WTC11 (cell line): Measurements from ENCODE around the gene TTLL11.

Source experiments
- CREM ChIP-seq: sonication (generic); formaldehyde crosslinking; IDR thresholded peaks from 2 replicates; pipeline ENCODE4 v1.8.1; 2022; ENCODE audit warnings: mild to moderate bottlenecking, missing genetic modification reagents, moderate library complexity
- NR3C1 ChIP-seq: sonication (generic); formaldehyde crosslinking; conservative IDR thresholded peaks from 2 replicates; pipeline ENCODE4 v1.8.1; 2023; ENCODE audit warnings: low read depth, mild to moderate bottlenecking, missing genetic modification reagents
- SMAD3 ChIP-seq: sonication (generic); formaldehyde crosslinking; IDR thresholded peaks from 2 replicates; pipeline ENCODE4 v1.8.0; 2022; ENCODE audit warnings: missing genetic modification reagents, mild to moderate bottlenecking, borderline replicate concordance
- ZNF121 ChIP-seq: sonication (generic); formaldehyde crosslinking; IDR thresholded peaks from 2 replicates; pipeline ENCODE4 v1.8.0; 2023; ENCODE audit warnings: missing genetic modification reagents
- TF ChIP-seq, protein P1 (sequence below): sonication (generic); formaldehyde crosslinking; IDR thresholded peaks from 2 replicates; pipeline ENCODE4 v1.8.0; 2022; ENCODE audit warnings: mild to moderate bottlenecking, missing genetic modification reagents
- TF ChIP-seq, protein P2 (sequence below): fragments of 200-600 bp; IDR thresholded peaks from 2 replicates; pipeline ENCODE4 v1.8.0; 2022; ENCODE audit warnings: antibody characterized with exemption
- TF ChIP-seq, protein P3 (sequence below): sonication (generic); formaldehyde crosslinking; IDR thresholded peaks from 2 replicates; pipeline ENCODE4 v1.8.1; 2022; ENCODE audit warnings: low read depth, missing genetic modification reagents, borderline replicate concordance
- TF ChIP-seq, protein P4 (sequence below): sonication (generic); formaldehyde crosslinking; IDR thresholded peaks from 2 replicates; pipeline ENCODE4 v1.8.0; 2022; ENCODE audit warnings: mild to moderate bottlenecking, missing genetic modification reagents
- TF ChIP-seq, protein P5 (sequence below): sonication (generic); formaldehyde crosslinking; IDR thresholded peaks from 2 replicates; pipeline ENCODE4 v1.8.1; 2023; ENCODE audit warnings: mild to moderate bottlenecking, missing genetic modification reagents, moderate library complexity

DNA sequence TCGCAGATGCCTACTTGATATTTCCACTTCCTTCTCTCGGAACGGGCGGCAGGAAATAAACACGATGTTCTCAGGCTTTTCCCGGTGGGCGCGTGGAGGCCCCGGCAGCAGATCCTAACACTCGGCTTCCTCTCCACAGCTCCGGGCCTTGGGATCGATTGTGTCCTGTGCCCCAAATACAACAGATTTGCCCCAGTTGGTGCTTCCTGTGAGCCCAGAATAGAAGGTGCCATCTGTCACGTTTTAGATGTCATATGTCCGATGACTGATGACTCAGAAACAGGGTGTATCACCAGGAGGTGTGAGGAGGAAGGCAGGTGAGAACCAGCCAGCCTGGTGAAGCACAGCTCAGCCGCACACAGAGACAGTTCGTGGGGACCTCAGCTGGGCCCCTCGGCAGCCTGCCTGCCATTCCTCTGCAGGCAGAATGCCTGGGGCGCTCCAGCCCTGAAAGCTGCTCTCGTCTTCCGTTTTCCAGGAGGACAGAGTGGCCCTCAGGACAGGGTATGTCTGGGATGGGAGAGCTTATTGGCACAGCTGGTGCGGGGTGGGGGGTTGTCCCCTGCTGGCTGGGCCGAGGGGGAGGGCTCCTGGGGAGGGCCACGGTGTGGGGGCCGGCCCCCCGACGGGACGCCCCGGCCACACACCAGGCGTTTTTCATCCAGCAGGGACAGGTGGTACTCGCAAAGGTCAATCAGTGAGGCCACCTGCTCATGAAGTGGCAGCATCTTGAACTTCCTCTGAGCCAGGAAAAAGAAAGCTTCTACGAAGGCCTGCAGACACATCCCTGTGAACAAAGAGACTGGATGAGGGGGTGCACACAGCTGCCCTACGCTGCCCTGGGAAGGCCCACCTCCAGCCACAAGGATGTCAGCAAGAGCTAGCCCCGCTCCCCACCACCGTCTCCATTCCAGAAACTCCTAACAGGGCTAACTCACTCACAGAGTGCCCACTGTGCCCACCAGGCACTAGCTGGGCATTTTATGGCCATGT is 270.7 kb downstream of the TTLL11 start:
- TF ChIP-seq, protein P1, sequence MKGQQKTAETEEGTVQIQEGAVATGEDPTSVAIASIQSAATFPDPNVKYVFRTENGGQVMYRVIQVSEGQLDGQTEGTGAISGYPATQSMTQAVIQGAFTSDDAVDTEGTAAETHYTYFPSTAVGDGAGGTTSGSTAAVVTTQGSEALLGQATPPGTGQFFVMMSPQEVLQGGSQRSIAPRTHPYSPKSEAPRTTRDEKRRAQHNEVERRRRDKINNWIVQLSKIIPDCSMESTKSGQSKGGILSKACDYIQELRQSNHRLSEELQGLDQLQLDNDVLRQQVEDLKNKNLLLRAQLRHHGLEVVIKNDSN (CRISPR knock-in tag) = no peak
- TF ChIP-seq ZNF121 (no peak), NR3C1 (no peak), CREM (CRISPR knock-in tag) (no peak), SMAD3 (no peak)
- TF ChIP-seq, protein P2, sequence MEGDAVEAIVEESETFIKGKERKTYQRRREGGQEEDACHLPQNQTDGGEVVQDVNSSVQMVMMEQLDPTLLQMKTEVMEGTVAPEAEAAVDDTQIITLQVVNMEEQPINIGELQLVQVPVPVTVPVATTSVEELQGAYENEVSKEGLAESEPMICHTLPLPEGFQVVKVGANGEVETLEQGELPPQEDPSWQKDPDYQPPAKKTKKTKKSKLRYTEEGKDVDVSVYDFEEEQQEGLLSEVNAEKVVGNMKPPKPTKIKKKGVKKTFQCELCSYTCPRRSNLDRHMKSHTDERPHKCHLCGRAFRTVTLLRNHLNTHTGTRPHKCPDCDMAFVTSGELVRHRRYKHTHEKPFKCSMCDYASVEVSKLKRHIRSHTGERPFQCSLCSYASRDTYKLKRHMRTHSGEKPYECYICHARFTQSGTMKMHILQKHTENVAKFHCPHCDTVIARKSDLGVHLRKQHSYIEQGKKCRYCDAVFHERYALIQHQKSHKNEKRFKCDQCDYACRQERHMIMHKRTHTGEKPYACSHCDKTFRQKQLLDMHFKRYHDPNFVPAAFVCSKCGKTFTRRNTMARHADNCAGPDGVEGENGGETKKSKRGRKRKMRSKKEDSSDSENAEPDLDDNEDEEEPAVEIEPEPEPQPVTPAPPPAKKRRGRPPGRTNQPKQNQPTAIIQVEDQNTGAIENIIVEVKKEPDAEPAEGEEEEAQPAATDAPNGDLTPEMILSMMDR = no peak
- TF ChIP-seq, protein P3, sequence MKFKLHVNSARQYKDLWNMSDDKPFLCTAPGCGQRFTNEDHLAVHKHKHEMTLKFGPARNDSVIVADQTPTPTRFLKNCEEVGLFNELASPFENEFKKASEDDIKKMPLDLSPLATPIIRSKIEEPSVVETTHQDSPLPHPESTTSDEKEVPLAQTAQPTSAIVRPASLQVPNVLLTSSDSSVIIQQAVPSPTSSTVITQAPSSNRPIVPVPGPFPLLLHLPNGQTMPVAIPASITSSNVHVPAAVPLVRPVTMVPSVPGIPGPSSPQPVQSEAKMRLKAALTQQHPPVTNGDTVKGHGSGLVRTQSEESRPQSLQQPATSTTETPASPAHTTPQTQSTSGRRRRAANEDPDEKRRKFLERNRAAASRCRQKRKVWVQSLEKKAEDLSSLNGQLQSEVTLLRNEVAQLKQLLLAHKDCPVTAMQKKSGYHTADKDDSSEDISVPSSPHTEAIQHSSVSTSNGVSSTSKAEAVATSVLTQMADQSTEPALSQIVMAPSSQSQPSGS (CRISPR knock-in tag) = no peak
- TF ChIP-seq, protein P4, sequence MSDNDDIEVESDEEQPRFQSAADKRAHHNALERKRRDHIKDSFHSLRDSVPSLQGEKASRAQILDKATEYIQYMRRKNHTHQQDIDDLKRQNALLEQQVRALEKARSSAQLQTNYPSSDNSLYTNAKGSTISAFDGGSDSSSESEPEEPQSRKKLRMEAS (CRISPR knock-in tag) = no peak
- TF ChIP-seq, protein P5, sequence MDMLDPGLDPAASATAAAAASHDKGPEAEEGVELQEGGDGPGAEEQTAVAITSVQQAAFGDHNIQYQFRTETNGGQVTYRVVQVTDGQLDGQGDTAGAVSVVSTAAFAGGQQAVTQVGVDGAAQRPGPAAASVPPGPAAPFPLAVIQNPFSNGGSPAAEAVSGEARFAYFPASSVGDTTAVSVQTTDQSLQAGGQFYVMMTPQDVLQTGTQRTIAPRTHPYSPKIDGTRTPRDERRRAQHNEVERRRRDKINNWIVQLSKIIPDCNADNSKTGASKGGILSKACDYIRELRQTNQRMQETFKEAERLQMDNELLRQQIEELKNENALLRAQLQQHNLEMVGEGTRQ = no peak
